K562 (cell line): ENCODE results near the gene ITPR1. TPM values are rescaled to one million over a fixed set of nuclear protein-coding genes. Genes with fewer than 3 reads are reported as not detected.

Experiments used
- CBX8 ChIP-seq: fragments of 200-600 bp; sonication (generic); IDR thresholded peaks from 2 replicates; pipeline ENCODE4 v1.6.1; 2012; ENCODE audit warnings: borderline replicate concordance, mixed run types, low read depth, mild to moderate bottlenecking, moderate library complexity, mixed read lengths, low read length, control low read depth, inconsistent platforms; ENCODE audit not compliant: poor library complexity, severe bottlenecking; ENCODE audit errors: extremely low read depth
- CXXC5 ChIP-seq: fragments of 250-450 bp; sonication (Bioruptor Pico); IDR thresholded peaks from 2 replicates; pipeline ENCODE4 v1.8.0; 2022; ENCODE audit warnings: inconsistent platforms, mild to moderate bottlenecking, moderate library complexity
- ELF2 ChIP-seq: fragments of 250-450 bp; sonication (Bioruptor Pico); IDR thresholded peaks from 2 replicates; pipeline ENCODE4 v1.5.0; 2021; ENCODE audit warnings: mild to moderate bottlenecking
- ELF4 ChIP-seq: fragments of 450-650 bp; formaldehyde crosslinking; IDR thresholded peaks from 2 replicates; pipeline ENCODE4 v1.4.0; 2022; ENCODE audit warnings: missing genetic modification characterization
- FOXK2 ChIP-seq, 2 experiments: fragments of 450-650 bp; IDR thresholded peaks in 1 of 2; conservative IDR thresholded peaks in 1 of 2; 2 replicates each; pipeline ENCODE4 v1.6.1; 2016; ENCODE audit warnings: low read depth in 2 of 2, mild to moderate bottlenecking in 1 of 2
- MCM2 ChIP-seq: fragments of 450-650 bp; IDR thresholded peaks from 2 replicates; pipeline ENCODE4 v1.6.1; 2017; ENCODE audit warnings: low read depth, mild to moderate bottlenecking
- MED1 ChIP-seq: sonication (generic); formaldehyde crosslinking; IDR thresholded peaks from 2 replicates; pipeline ENCODE4 v1.8.1; 2023; ENCODE audit warnings: missing genetic modification reagents, borderline replicate concordance
- NFXL1 ChIP-seq: fragments of 450-650 bp; formaldehyde crosslinking; IDR thresholded peaks from 2 replicates; pipeline ENCODE4 v1.4.0; 2021; ENCODE audit warnings: mild to moderate bottlenecking
- POLR3A ChIP-seq: IDR thresholded peaks from 2 replicates; pipeline ENCODE4 v1.6.1; 2011; ENCODE audit warnings: borderline replicate concordance, mild to moderate bottlenecking, moderate library complexity; ENCODE audit not compliant: insufficient read length, insufficient read depth; ENCODE audit errors: extremely low read depth
- PYGO2 ChIP-seq: fragments of 450-650 bp; IDR thresholded peaks from 2 replicates; pipeline ENCODE4 v1.6.1; 2016; ENCODE audit warnings: mild to moderate bottlenecking, missing genetic modification characterization, moderate library complexity, missing compliant biosample characterization
- RHOXF2B ChIP-seq: fragments of 250-450 bp; sonication (Bioruptor Pico); conservative IDR thresholded peaks from 2 replicates; pipeline ENCODE4 v1.5.1; 2021
- SMAD4 ChIP-seq: fragments of 250-450 bp; sonication (Bioruptor Pico); conservative IDR thresholded peaks from 2 replicates; pipeline ENCODE4 v1.8.0; 2021; ENCODE audit warnings: inconsistent platforms, mild to moderate bottlenecking, moderate library complexity
- SOX6 ChIP-seq: fragments of 450-650 bp; IDR thresholded peaks from 2 replicates; pipeline ENCODE4 v1.6.1; 2014; ENCODE audit warnings: mild to moderate bottlenecking
- THAP12 ChIP-seq: fragments of 250-450 bp; sonication (Bioruptor Pico); IDR thresholded peaks from 2 replicates; pipeline ENCODE4 v1.9.0; 2021; ENCODE audit warnings: mild to moderate bottlenecking, inconsistent platforms
- TSHZ1 ChIP-seq: fragments of 250-450 bp; sonication (Bioruptor Pico); IDR thresholded peaks from 2 replicates; pipeline ENCODE4 v1.4.0; 2020; ENCODE audit warnings: mild to moderate bottlenecking, moderate library complexity
- ZKSCAN8 ChIP-seq: fragments of 200-800 bp; sonication (Bioruptor generic); IDR thresholded peaks from 2 replicates; pipeline ENCODE4 v1.6.1; 2016; ENCODE audit warnings: missing genetic modification characterization, missing compliant biosample characterization
- ZNF347 ChIP-seq: fragments of 450-650 bp; formaldehyde crosslinking; IDR thresholded peaks from 2 replicates; pipeline ENCODE4 v1.4.0; 2020; ENCODE audit warnings: low read depth, mild to moderate bottlenecking, moderate library complexity
- ZNF449 ChIP-seq: fragments of 250-450 bp; sonication (Bioruptor Pico); IDR thresholded peaks from 2 replicates; pipeline ENCODE4 v1.8.0; 2022; ENCODE audit warnings: moderate library complexity, mild to moderate bottlenecking, inconsistent platforms
- ZNF583 ChIP-seq: fragments of 250-450 bp; sonication (Bioruptor Pico); IDR thresholded peaks from 2 replicates; pipeline ENCODE4 v1.4.0; 2020
- ZNF785 ChIP-seq: fragments of 250-450 bp; sonication (Bioruptor Pico); IDR thresholded peaks from 2 replicates; pipeline ENCODE4 v1.4.0; 2020; ENCODE audit warnings: mild to moderate bottlenecking
- polyA plus RNA-seq, 8 experiments: library from polyadenylated mRNA; depleted of rRNA in 4 of 8; stranded (reverse) in 5 of 8; unstranded in 3 of 8; fragments of >200 nt; fragmentation: Nextera tagmentation in 2 of 8; fragmentation: Illumina TruSeq in 1 of 8; extraction: Ambion mirVana in 2 of 8; extraction: Trizol in 1 of 8; gene quantifications; 2 replicates each; pipeline versions ENCODE4 v1.2.1 to v1.2.3, GENCODE V29; 2011 to 2014; ENCODE audit warnings: inconsistent platforms in 1 of 8, missing spikeins in 1 of 8
- total RNA-seq, 7 experiments: library from RNA; depleted of rRNA in 6 of 7; stranded (reverse); fragments of >200 nt in 6 of 7; fragmentation: Illumina TruSeq in 2 of 7; extraction: Trizol in 2 of 7; gene quantifications; 2 replicates each; pipeline versions ENCODE4 v1.2.1 to v1.2.3, GENCODE V29; 2011 to 2021; ENCODE audit warnings: low replicate concordance in 1 of 7

Gene ITPR1
- total and polyA plus RNA-seq, 9 of the 15 experiments (the other 6 are each of a cell fraction or from before 2014, with no cell fraction given) = 22.4 to 40.0 (median 27.4) TPM

GRCh38 chr3:4738737-4739274 lies 245.7 kb downstream of the ITPR1 start (continued):
- TF ChIP-seq MCM2 = no peak
- TF ChIP-seq ZKSCAN8 (CRISPR knock-in tag) = peak; percentile 71; the same call in 1 of the 2 replicates
- TF ChIP-seq NFXL1 (CRISPR knock-in tag) = 0 out of 2 replicates have a peak, but pooled peaks have one; percentile 32
- 0 out of 2 replicates have a peak, but pooled peaks have one; percentile 18 for TF ChIP-seq ZNF449 (CRISPR knock-in tag)
- peak; percentile 88 for TF ChIP-seq TSHZ1 (CRISPR knock-in tag)
- TF ChIP-seq RHOXF2B = peak; percentile 84; the same call in 1 of the 2 replicates
- TF ChIP-seq SMAD4 (CRISPR knock-in tag) = peak; percentile 92
- TF ChIP-seq POLR3A = no peak
- no peak for TF ChIP-seq ELF4 (CRISPR knock-in tag)
- TF ChIP-seq ZNF347 (CRISPR knock-in tag) = 0 out of 2 replicates have a peak, but pooled peaks have one; percentile 21
- peak; percentile 81 for TF ChIP-seq ZNF583 (CRISPR knock-in tag)
- TF ChIP-seq ELF2 (CRISPR knock-in tag) = peak; percentile 34; the same call in 1 of the 2 replicates
- TF ChIP-seq CXXC5 = peak; percentile 77
- no peak for TF ChIP-seq SOX6
- TF ChIP-seq CBX8 = no peak
- TF ChIP-seq THAP12 (CRISPR knock-in tag) = 0 out of 2 replicates have a peak, but pooled peaks have one; percentile 35
- TF ChIP-seq FOXK2 (conservative IDR thresholded peaks at IDR 0.05 in 1 of 2, IDR thresholded peaks at IDR 0.05 in 1 of 2; ENCODE audit: low read depth in 2 of 2) = no peak
- TF ChIP-seq MED1 (CRISPR knock-in tag) = no peak
- TF ChIP-seq PYGO2 = peak; percentile 46; the same call in 1 of the 2 replicates
- peak; percentile 52; the same call in 1 of the 2 replicates for TF ChIP-seq ZNF785 (CRISPR knock-in tag)
